Bronchial epithelial cell (primary cell): ENCODE measurements around the gene PPP3CA. TPM values are rescaled to one million over a fixed set of nuclear protein-coding genes. Genes with fewer than 3 reads are reported as not detected.

Source experiments
- DNase-seq: peaks from one replicate; pipeline ENCODE4 v3.0.0-alpha.2; 2010; ENCODE audit warnings: low read depth
- FAIRE-seq: peaks from 2 replicates; lab custom pipeline; 2011; peaks lifted over from hg19 to GRCh38; lab: Jason Lieb, UNC
- H3K27me3 ChIP-seq: 2 replicates; pipeline ENCODE4 v1.5.1; 2011; ENCODE audit warnings: low read length; ENCODE audit not compliant: control insufficient read depth, insufficient read depth
- H3K36me3 ChIP-seq: 2 replicates; pipeline ENCODE4 v1.5.1; 2011; ENCODE audit warnings: low read length; ENCODE audit not compliant: control insufficient read depth, insufficient read depth
- H3K4me3 ChIP-seq: 2 replicates; pipeline ENCODE4 v1.5.1; 2011; ENCODE audit warnings: mild to moderate bottlenecking, low read depth, low read length, control low read depth
- total RNA-seq: library from RNA; depleted of rRNA; stranded (reverse); fragments of >200 nt; gene quantifications from 2 replicates; pipeline ENCODE4 v1.2.1, GENCODE V29; 2014
- TF ChIP-seq, protein P1 (sequence below): IDR thresholded peaks from 2 replicates; pipeline ENCODE4 v1.5.1; 2011; ENCODE audit warnings: mild to moderate bottlenecking, moderate library complexity, low read length, control low read depth, inconsistent platforms; ENCODE audit not compliant: insufficient read depth, severe bottlenecking

Gene PPP3CA
- total RNA-seq, 1 donor from 2014 or later = 48.2 TPM

DNA sequence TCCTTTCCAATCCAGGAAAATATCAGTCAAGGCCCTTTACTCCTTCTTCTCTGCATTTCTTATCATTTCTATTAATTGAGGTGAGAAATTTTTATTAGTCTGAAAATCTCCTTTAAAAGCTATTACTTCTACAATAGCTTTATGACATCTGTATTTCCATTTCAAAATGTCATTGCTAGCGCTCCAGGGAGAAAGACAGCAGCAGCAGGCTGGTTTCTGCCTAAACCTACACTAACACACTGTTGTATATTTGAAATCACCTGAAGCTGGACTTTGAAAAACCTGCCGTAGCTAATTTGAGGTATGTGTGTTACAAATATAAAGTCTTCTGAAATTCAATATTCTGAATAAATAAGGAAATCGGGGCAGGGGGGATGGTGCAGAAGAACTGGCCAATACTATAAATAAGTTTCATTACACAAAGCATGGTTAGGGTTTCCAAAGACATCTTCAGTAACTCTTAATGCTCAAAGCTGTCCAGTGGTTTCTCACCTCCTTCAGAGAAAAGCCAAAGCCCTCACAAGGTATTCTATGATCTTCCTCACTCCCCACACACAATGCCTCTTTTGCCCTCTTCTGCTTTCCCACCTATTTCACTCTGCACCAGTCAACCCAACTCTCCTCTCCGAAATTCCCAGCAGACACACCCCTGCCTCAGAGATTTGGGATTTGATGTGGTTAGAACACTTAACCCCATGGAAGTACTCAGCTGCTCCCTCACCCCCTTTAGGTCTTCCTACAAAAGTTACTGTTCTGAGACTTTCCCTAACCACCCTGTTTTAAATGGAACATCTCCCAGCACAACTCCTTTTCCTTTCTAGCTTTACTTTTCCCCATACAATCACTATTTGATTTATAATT is 122.7 kb downstream of the PPP3CA start:
- Histone ChIP-seq H3K27me3 (no peaks in the 10 kb centered on the region), H3K4me3 (no peak overlapping the region), H3K36me3 (no peaks in the 10 kb centered on the region)
- TF ChIP-seq, protein P1, sequence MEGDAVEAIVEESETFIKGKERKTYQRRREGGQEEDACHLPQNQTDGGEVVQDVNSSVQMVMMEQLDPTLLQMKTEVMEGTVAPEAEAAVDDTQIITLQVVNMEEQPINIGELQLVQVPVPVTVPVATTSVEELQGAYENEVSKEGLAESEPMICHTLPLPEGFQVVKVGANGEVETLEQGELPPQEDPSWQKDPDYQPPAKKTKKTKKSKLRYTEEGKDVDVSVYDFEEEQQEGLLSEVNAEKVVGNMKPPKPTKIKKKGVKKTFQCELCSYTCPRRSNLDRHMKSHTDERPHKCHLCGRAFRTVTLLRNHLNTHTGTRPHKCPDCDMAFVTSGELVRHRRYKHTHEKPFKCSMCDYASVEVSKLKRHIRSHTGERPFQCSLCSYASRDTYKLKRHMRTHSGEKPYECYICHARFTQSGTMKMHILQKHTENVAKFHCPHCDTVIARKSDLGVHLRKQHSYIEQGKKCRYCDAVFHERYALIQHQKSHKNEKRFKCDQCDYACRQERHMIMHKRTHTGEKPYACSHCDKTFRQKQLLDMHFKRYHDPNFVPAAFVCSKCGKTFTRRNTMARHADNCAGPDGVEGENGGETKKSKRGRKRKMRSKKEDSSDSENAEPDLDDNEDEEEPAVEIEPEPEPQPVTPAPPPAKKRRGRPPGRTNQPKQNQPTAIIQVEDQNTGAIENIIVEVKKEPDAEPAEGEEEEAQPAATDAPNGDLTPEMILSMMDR = no peak
- no peak for FAIRE-seq
- DNase-seq = no peak

DNA sequence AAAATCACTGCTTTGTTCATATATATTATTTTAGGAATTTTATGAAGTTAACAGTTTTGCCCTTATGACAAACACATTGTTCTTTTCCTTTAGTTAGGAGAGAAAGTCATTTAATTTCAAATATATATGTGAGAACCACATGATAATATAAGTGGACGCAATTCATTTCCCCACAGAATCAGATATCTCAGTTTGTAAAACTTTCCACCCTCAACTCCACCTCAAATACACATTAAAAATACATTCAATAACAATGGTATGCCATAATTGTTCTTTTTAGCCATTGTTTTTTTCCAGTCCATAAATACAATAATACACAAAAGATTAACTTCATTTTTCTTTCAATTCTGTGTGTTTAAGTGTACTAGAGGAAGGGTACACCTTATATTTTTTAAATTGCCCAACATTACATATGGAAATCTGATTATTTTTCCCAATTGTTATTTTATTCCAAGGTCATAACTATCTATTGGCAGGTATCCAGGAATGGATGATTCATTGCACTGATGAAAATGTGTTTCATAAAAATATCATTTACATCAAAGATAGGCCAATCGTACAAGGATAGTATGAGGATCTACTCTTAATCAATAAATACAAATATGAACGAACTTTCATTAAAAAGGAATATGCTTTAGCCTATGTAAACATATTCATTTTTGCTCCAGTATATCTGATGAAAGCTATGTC is 125.0 kb downstream of the PPP3CA start:
- no peak overlapping the region for H3K4me3 ChIP-seq
- no peaks in the 10 kb centered on the region for H3K36me3 ChIP-seq
- FAIRE-seq (no peak), DNase-seq (peak; percentile 42)
- no peaks in the 10 kb centered on the region for H3K27me3 ChIP-seq
- TF ChIP-seq, protein P1 = no peak

DNA sequence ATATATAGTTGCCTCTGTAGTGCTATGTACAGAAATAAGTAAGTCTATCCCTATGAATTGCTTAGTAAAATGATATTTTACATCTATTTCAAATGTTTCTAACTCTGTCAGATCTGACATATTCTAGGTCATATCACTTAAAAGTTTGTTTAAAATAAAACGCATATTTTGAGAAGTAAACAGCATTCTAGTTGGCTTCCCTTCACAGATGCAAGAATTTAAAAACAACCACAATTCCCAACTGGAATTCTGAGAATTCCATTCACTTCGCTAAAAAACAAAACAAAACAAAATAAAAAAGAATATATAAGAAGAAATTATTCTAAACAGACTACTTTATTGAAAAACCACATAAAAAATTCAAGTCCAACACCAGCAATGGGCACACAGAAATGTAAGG is 126.0 kb downstream of the PPP3CA start:
- TF ChIP-seq, protein P1 = no peak
- no peak for FAIRE-seq
- no peaks in the 10 kb centered on the region for H3K27me3 ChIP-seq
- DNase-seq = no peak
- H3K4me3 ChIP-seq = no peak overlapping the region
- no peaks in the 10 kb centered on the region for H3K36me3 ChIP-seq

DNA sequence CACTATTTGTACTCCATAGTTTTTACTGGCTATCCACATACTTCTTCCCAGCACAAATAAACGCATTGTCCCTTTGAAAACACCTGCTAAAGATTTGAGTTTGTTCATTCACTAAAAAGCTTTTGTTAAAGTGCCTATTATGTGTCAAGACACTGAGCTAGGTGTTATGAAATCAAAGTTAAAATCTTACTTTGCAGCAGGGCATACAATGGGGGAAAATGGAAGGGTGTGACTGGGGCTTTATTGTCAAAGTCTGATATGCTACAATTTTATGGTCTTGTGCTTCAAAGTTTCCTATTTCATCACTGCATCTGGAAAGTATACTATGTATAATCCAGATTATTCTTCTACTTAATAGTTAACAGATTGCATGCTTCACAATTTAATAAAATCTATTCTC is 128.4 kb downstream of the PPP3CA start:
- H3K4me3 ChIP-seq = no peak overlapping the region
- TF ChIP-seq, protein P1 = no peak
- DNase-seq (no peak), FAIRE-seq (no peak)
- H3K36me3 ChIP-seq = no peaks in the 10 kb centered on the region
- no peaks in the 10 kb centered on the region for H3K27me3 ChIP-seq

DNA sequence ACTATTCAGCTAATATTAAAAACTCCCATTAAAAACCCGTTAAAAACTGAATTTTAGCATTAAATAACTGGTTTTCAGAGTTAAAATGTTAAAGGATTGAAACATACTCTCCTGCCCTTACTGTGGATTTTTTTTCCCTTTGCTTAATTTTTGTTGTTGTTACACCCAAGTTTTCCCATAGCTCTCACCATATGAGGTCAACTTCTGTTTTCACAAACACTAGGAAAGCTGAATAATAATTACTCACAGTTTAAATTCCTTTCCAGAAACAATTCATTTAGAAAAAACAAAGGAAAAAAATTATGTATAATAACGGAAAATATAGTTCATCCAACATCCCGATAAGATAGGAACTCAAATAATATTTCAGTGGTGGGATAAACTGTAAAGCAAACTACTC is 129.0 kb downstream of the PPP3CA start:
- FAIRE-seq (no peak), DNase-seq (no peak)
- H3K36me3 ChIP-seq = no peaks in the 10 kb centered on the region
- H3K4me3 ChIP-seq = no peak overlapping the region
- H3K27me3 ChIP-seq = no peaks in the 10 kb centered on the region
- TF ChIP-seq, protein P1 = no peak
